H1 (cell line): ENCODE data around the gene KDM2A. TPM values are rescaled to one million over a fixed set of nuclear protein-coding genes. Genes with fewer than 3 reads are reported as not detected.

Source experiments
- CTCF ChIA-PET: fragments of 300-600 bp; sonication (Branson Sonifier 250); formaldehyde crosslinking; loops from one replicate; lab custom pipeline; 2021; ENCODE audit not compliant: partially characterized antibody; lab: Charles Lee
- POLR2A ChIA-PET: fragments of 300-600 bp; sonication (Branson Sonifier 250); formaldehyde crosslinking; loops from one replicate; lab custom pipeline; 2021; ENCODE audit warnings: inconsistent platforms; ENCODE audit not compliant: partially characterized antibody; lab: Charles Lee
- DNase-seq, 2 experiments: peaks; one replicate each; pipeline versions ENCODE4 v3.0.0 to v3.0.0-alpha.2; 2010 to 2022; ENCODE audit warnings: low spot score in 2 of 2, low read depth in 1 of 2, mixed read lengths in 1 of 2
- FAIRE-seq: peaks from 2 replicates; lab custom pipeline; 2011; peaks lifted over from hg19 to GRCh38; lab: Jason Lieb, UNC
- H2AFZ ChIP-seq: 2 replicates; pipeline ENCODE4 v1.8.1; 2012; ENCODE audit warnings: low read length, inconsistent platforms
- H2AK5ac ChIP-seq: 2 replicates; pipeline ENCODE4 v1.6.1; 2013; ENCODE audit warnings: low read depth, low read length
- H2BK120ac ChIP-seq: replicated peaks from 2 replicates; pipeline ENCODE3; 2013; ENCODE audit warnings: low read depth, low read length, inconsistent platforms
- H2BK12ac ChIP-seq: 2 replicates; pipeline ENCODE4 v1.6.1; 2013; ENCODE audit warnings: low read depth, low read length
- H2BK15ac ChIP-seq: 2 replicates; pipeline ENCODE4 v1.6.1; 2013; ENCODE audit warnings: low read length
- H2BK20ac ChIP-seq: 2 replicates; pipeline ENCODE4 v1.6.1; 2013; ENCODE audit warnings: low read length
- H2BK5ac ChIP-seq: 2 replicates; pipeline ENCODE4 v1.6.1; 2013; ENCODE audit warnings: low read depth, low read length
- H3K14ac ChIP-seq: 2 replicates; pipeline ENCODE4 v1.6.1; 2013; ENCODE audit warnings: inconsistent platforms; ENCODE audit not compliant: insufficient read length
- H3K18ac ChIP-seq: 2 replicates; pipeline ENCODE4 v1.6.1; 2013; ENCODE audit warnings: low read length; ENCODE audit errors: extremely low read depth
- H3K23ac ChIP-seq: 2 replicates; pipeline ENCODE4 v1.6.1; 2013; ENCODE audit warnings: inconsistent platforms; ENCODE audit not compliant: insufficient read length
- H3K23me2 ChIP-seq: 2 replicates; pipeline ENCODE4 v1.6.1; 2013; ENCODE audit warnings: low read depth, low read length
- H3K27ac ChIP-seq: 2 replicates; pipeline ENCODE4 v1.6.1; 2011; ENCODE audit warnings: low read depth, low read length, inconsistent platforms
- H3K27me3 ChIP-seq, 4 experiments: replicated peaks in 1 of 4; 1 replicate in 1 of 4; 2 replicates in 3 of 4; pipeline versions ENCODE4 v1.6.1 to v1.8.1; 2011 to 2013; ENCODE audit warnings: low read length in 3 of 4, mild to moderate bottlenecking in 3 of 4, inconsistent platforms in 2 of 4, mixed read lengths in 2 of 4, moderate library complexity in 1 of 4; ENCODE audit not compliant: control insufficient read depth in 3 of 4, insufficient read depth in 3 of 4; ENCODE audit errors: extremely low read depth in 1 of 4
- H3K36me3 ChIP-seq, 4 experiments: 2 replicates each; pipeline versions ENCODE4 v1.6.1 to v1.8.1; 2011 to 2013; ENCODE audit warnings: mild to moderate bottlenecking in 4 of 4, low read length in 3 of 4, moderate library complexity in 2 of 4, control low read depth in 1 of 4, inconsistent platforms in 1 of 4; ENCODE audit not compliant: insufficient read depth in 4 of 4, control insufficient read depth in 2 of 4
- H3K4ac ChIP-seq: replicated peaks from 2 replicates; pipeline ENCODE3; 2013; ENCODE audit warnings: low read length, low read depth, mixed read lengths, inconsistent platforms; ENCODE audit not compliant: insufficient read length
- H3K4me1 ChIP-seq, 4 experiments: replicated peaks in 1 of 4; 1 replicate in 1 of 4; 2 replicates in 3 of 4; pipeline versions ENCODE4 v1.6.1 to v1.8.1; 2011 to 2013; ENCODE audit warnings: low read length in 3 of 4, inconsistent platforms in 2 of 4, mixed read lengths in 1 of 4; ENCODE audit not compliant: insufficient read depth in 4 of 4, control insufficient read depth in 3 of 4
- H3K4me2 ChIP-seq, 2 experiments: 2 replicates each; pipeline versions ENCODE4 v1.6.1 to v1.8.1; 2011 to 2013; ENCODE audit warnings: low read depth in 2 of 2, low read length in 2 of 2, control low read depth in 1 of 2, inconsistent platforms in 1 of 2, mild to moderate bottlenecking in 1 of 2; ENCODE audit not compliant: insufficient read depth in 1 of 2
- H3K4me3 ChIP-seq, 4 experiments: fragments of 200-600, 300-600 bp in 1 of 4; sonication (generic), shearing (Covaris generic), sonication (Bioruptor Twin) in 1 of 4; 2 replicates each; pipeline versions ENCODE4 v1.5.1 to v1.8.1; 2011 to 2016; ENCODE audit warnings: low read length in 4 of 4, low read depth in 3 of 4, control low read depth in 2 of 4, inconsistent platforms in 2 of 4, mild to moderate bottlenecking in 2 of 4, mixed read lengths in 1 of 4, moderate library complexity in 1 of 4; ENCODE audit not compliant: insufficient read depth in 2 of 4; ENCODE audit errors: extremely low read depth in 1 of 4
- H3K56ac ChIP-seq: replicated peaks from 2 replicates; pipeline ENCODE3; 2013; ENCODE audit warnings: low read depth, mild to moderate bottlenecking, mixed read lengths, low read length, inconsistent platforms; ENCODE audit not compliant: insufficient read length
- H3K79me1 ChIP-seq: 2 replicates; pipeline ENCODE4 v1.6.1; 2013; ENCODE audit warnings: low read depth, low read length, control low read depth
- H3K79me2 ChIP-seq, 2 experiments: 2 replicates each; pipeline versions ENCODE4 v1.6.1 to v1.8.1; 2012 to 2013; ENCODE audit warnings: low read length in 2 of 2, mild to moderate bottlenecking in 2 of 2, inconsistent platforms in 1 of 2; ENCODE audit not compliant: insufficient read depth in 2 of 2, control insufficient read depth in 1 of 2
- H3K9ac ChIP-seq, 4 experiments: replicated peaks in 1 of 4; 1 replicate in 1 of 4; 2 replicates in 3 of 4; pipeline versions ENCODE4 v1.6.1 to v1.8.1; 2011 to 2013; ENCODE audit warnings: low read depth in 3 of 4, low read length in 3 of 4, control low read depth in 2 of 4, mild to moderate bottlenecking in 2 of 4, moderate library complexity in 2 of 4, inconsistent platforms in 1 of 4; ENCODE audit errors: extremely low read depth in 1 of 4
- H3K9me3 ChIP-seq, 2 experiments: 2 replicates each; pipeline versions ENCODE4 v1.6.1 to v1.8.1; 2012 to 2013; ENCODE audit warnings: mild to moderate bottlenecking in 2 of 2, moderate library complexity in 2 of 2, control low read depth in 1 of 2, inconsistent platforms in 1 of 2, low read depth in 1 of 2, low read length in 1 of 2, mixed read lengths in 1 of 2; ENCODE audit not compliant: insufficient read depth in 2 of 2
- H4K20me1 ChIP-seq, 2 experiments: replicated peaks in 1 of 2; 2 replicates each; pipeline versions ENCODE3 to v1.8.1; 2011 to 2013; ENCODE audit warnings: inconsistent platforms in 2 of 2, low read length in 2 of 2, mild to moderate bottlenecking in 1 of 2; ENCODE audit not compliant: insufficient read depth in 2 of 2, control insufficient read depth in 1 of 2
- H4K5ac ChIP-seq: 2 replicates; pipeline ENCODE4 v1.6.1; 2013; ENCODE audit warnings: low read length, low read depth, mixed read lengths, inconsistent platforms; ENCODE audit not compliant: insufficient read length
- H4K8ac ChIP-seq: 2 replicates; pipeline ENCODE4 v1.8.0; 2013; ENCODE audit warnings: mild to moderate bottlenecking, moderate library complexity, low read length, inconsistent platforms; ENCODE audit not compliant: insufficient read depth; ENCODE audit errors: extremely low read depth
- H4K91ac ChIP-seq: replicated peaks from 2 replicates; pipeline ENCODE3; 2013; ENCODE audit warnings: low read length, mixed read lengths, inconsistent platforms; ENCODE audit not compliant: insufficient read length
- GTF2F1 ChIP-seq: IDR thresholded peaks from 2 replicates; pipeline ENCODE4 v1.6.1; 2012; ENCODE audit warnings: low read depth, low read length, improper control_type of control experiment, borderline replicate concordance
- POLR2A ChIP-seq, 2 experiments: IDR thresholded peaks; 1 replicate in 1 of 2; 2 replicates in 1 of 2; pipeline ENCODE4 v1.6.1; 2011; ENCODE audit warnings: low read depth in 2 of 2, low read length in 2 of 2, mild to moderate bottlenecking in 2 of 2; ENCODE audit errors: control extremely low read depth in 1 of 2
- POLR2AphosphoS5 ChIP-seq: IDR thresholded peaks from 2 replicates; pipeline ENCODE4 v1.6.1; 2011; ENCODE audit warnings: low read depth, low read length
- SAP30 ChIP-seq: fragments of 300-600 bp; sonication (generic); IDR thresholded peaks from 2 replicates; pipeline ENCODE4 v1.7.1; 2012; ENCODE audit warnings: low read length, moderate library complexity, mild to moderate bottlenecking, inconsistent platforms; ENCODE audit not compliant: insufficient read depth, insufficient replicate concordance
- WGBS, 2 experiments: shearing (Covaris generic) in 1 of 2; methylation state at CpG; one replicate each; pipeline versions ENCODE4 v1.1.6 to v1.1.7; 2013 to 2015; ENCODE audit warnings: low lambda C conversion rate in 2 of 2, mixed read lengths in 2 of 2, inconsistent platforms in 1 of 2, low coverage in 1 of 2, missing lambda C conversion rate in 1 of 2; ENCODE audit not compliant: insufficient replicate concordance in 2 of 2, insufficient coverage in 1 of 2, insufficient read length in 1 of 2; ENCODE audit errors: extremely low coverage in 1 of 2, missing lambda C conversion rate in 1 of 2; 5-methylcytosine and 5-hydroxymethylcytosine counted together
- polyA plus RNA-seq, 7 experiments: library from polyadenylated mRNA; depleted of rRNA in 3 of 7; stranded (reverse) in 5 of 7; unstranded in 2 of 7; fragments of >200 nt in 5 of 7; fragments of 200-250 nt in 2 of 7; gene quantifications; 1 replicate in 5 of 7; 2 replicates in 1 of 7; 4 replicates in 1 of 7; pipeline versions ENCODE4 v1.2.1 to v1.2.3, GENCODE V29; 2011 to 2013; ENCODE audit warnings: missing spikeins in 2 of 7, mixed read lengths in 2 of 7
- total RNA-seq: library from RNA; stranded (reverse); fragmentation: NEBNext Ultra II Directional; extraction: Animal tissue kit (Norgen Biotek cat#: 25700); gene quantifications from 2 replicates; pipeline ENCODE4 v1.2.1, GENCODE V29; 2021

The KDM2A gene
- total and polyA plus RNA-seq, 2 of the 8 experiments (the other 6 are each of a cell fraction or from before 2014, with no cell fraction given), result 55.4 to 66.2 TPM

DNA sequence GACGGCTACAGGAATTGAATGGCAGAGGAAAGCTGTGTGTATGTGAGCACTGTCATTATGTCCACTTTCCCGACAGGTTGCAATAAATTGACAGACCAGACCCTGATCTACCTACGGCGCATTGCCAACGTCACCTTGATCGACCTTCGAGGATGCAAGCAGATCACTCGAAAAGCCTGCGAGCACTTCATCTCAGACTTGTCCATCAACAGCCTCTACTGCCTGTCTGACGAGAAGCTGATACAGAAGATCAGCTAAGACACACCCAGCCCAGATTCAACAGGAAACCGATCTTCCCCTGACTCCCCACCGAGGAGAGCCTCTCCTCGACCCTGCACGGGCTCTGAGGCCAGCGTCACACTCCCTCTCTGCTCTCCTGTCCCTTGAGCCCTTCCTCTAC lies 135.7 kb downstream of the KDM2A start:
- Histone ChIP-seq H3K9ac (no peak overlapping the region), H3K14ac (no peak overlapping the region), H3K9me3 (no peaks in the 10 kb centered on the region), H3K79me2 (no peaks in the 10 kb centered on the region), H2BK120ac (no peak overlapping the region), H3K79me1 (peaks cover 2% of the 10 kb centered on the region; the same call in 1 of the 2 replicates), H2BK20ac (no peak overlapping the region), H2BK15ac (no peak overlapping the region), H3K18ac (no peak overlapping the region), H2AFZ (no peak overlapping the region), H4K5ac (no peak overlapping the region), H3K23ac (no peak overlapping the region), H3K4ac (no peak overlapping the region), H3K27ac (no peak overlapping the region), H3K4me1 (no peaks in the 10 kb centered on the region), H4K91ac (no peak overlapping the region), H3K23me2 (no peaks in the 10 kb centered on the region; the same call in 1 of the 2 replicates), H3K4me3 (no peak overlapping the region), H2AK5ac (no peak overlapping the region), H3K4me2 (no peak overlapping the region), H2BK12ac (no peak overlapping the region), H2BK5ac (no peak overlapping the region), H4K20me1 (peaks cover 0 to 12% of the 10 kb centered on the region in 2 experiments), H3K27me3 (no peaks in the 10 kb centered on the region), H3K36me3 (peaks cover 54 to 70% (median 67%) of the 10 kb centered on the region in 4 experiments), H3K56ac (no peak overlapping the region), H4K8ac (no peak overlapping the region)
- POLR2A ChIA-PET, result interaction anchor here (2.7 to 2.8 kb wide), 2 partner anchors 11 to 14 kb away, joined by 15 to 23 read pairs; no protein-coding TSS in a partner anchor
- 90% methylated on average over 15 of the region's 15 CpGs; no CpG with 5 or more reads in 1 of the 2 experiments for WGBS, 2 experiments
- FAIRE-seq (no peak), DNase-seq (no peak)
- CTCF ChIA-PET, result interaction anchor here (0.8 to 3.7 kb wide), 6 partner anchors 8 to 229 kb away, joined by 3 to 26 read pairs (median 3); no protein-coding TSS in a partner anchor
- TF ChIP-seq POLR2A (IDR thresholded peaks at IDR 0.05; ENCODE audit: control extremely low read depth in 1 of 2, low read depth in 2 of 2, low read length in 2 of 2) (no peak), GTF2F1 (no peak), POLR2AphosphoS5 (0 out of 2 replicates have a peak, but pooled peaks have one; percentile 2), SAP30 (no peak)
